ENCODE measurements around the gene ACAA1. TPM values are rescaled to one million over a fixed set of nuclear protein-coding genes. Genes with fewer than 3 reads are reported as not detected.

Gene ACAA1, protein sequence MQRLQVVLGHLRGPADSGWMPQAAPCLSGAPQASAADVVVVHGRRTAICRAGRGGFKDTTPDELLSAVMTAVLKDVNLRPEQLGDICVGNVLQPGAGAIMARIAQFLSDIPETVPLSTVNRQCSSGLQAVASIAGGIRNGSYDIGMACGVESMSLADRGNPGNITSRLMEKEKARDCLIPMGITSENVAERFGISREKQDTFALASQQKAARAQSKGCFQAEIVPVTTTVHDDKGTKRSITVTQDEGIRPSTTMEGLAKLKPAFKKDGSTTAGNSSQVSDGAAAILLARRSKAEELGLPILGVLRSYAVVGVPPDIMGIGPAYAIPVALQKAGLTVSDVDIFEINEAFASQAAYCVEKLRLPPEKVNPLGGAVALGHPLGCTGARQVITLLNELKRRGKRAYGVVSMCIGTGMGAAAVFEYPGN
- total RNA-seq (2022; extraction: Qiagen RNA extraction) = 40.2 to 49.9 TPM (median 47.3 TPM) in 5 replicates

DNA sequence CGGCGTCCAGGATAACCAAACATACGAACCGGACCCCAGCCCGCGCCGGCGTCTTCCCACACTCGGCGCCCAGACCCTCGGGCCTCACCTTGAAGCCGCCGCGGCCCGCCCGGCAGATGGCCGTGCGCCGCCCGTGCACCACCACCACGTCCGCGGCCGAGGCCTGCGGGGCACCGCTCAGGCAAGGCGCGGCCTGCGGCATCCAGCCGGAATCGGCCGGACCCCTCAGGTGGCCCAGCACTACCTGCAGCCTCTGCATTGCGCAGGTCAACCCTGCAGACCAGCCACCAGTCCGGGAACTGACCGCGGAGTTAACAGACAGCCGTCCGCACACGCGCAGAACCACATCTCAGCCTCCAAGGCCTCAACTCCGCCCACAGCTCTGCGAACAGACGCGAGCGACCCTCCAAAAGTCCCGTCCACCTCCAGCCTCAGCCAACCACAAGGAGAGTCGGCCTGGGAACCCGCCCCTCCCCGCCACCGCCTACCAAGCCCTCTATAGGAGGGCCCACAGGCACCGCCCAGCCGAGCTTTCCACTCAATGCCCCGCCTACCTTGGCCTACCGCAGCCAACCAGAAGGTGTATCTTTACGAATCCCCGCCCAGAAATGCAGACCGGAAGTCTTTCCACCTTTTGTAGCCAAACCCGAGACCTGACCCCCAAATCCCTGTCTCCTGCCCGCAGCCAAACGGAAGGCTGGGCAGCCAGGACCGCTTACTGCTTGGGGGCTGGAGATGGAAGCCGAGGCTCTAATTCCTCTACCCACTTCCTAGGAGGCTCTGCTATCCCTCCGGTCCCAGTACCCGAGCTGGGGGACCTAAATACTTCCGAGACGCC lies at the start of gene ACAA1:
ACAA1 (minus strand) TSS at position 351 of the 838 bp plus-strand sequence; CDS start at position 259, 92 bp downstream.

GRCh38 chr3:38164952-38165721 lies 28.2 kb upstream of the ACAA1 start, which contains the start of gene OXSR1:
Gene OXSR1 (plus strand): TSS chr3:38165537. CDS start chr3:38165877, 340 bp downstream.

GRCh38 chr3:38138349-38139190 lies 1.6 kb upstream of the ACAA1 start, which contains the start of gene MYD88:
Gene MYD88 (plus strand): TSS chr3:38138661. CDS start chr3:38138701, 40 bp downstream.

Other genes starting within 250 kb of the ACAA1 start
- gene VILL, start 146.3 kb downstream of the ACAA1 start, total RNA-seq (2022; extraction: Qiagen RNA extraction) = 0.06 to 0.26 TPM (median 0.12 TPM) in 4 of 5 replicates, not detected in the other
- gene PLCD1, start 107.5 kb downstream of the ACAA1 start, total RNA-seq (2022; extraction: Qiagen RNA extraction) = 3.3 to 4.6 TPM (median 4.1 TPM) in 5 replicates
- gene DLEC1, start 97.9 kb downstream of the ACAA1 start, total RNA-seq (2022; extraction: Qiagen RNA extraction) = 0.02 to 0.09 TPM (median 0.06 TPM) in 4 of 5 replicates, not detected in the other
- 21.7 to 24.3 TPM (median 23.2 TPM) in 5 replicates for gene MYD88, start 1.5 kb upstream of the ACAA1 start, total RNA-seq (2022; extraction: Qiagen RNA extraction)
- gene OXSR1, start 28.4 kb upstream of the ACAA1 start, total RNA-seq (2022; extraction: Qiagen RNA extraction) = 27.8 to 41.2 TPM (median 35.3 TPM) in 5 replicates
- gene SLC22A13, start 128.7 kb upstream of the ACAA1 start, total RNA-seq (2022; extraction: Qiagen RNA extraction) = 0.06 to 0.14 TPM (median 0.09 TPM) in 4 of 5 replicates, not detected in the other
- gene SLC22A14, start 145.2 kb upstream of the ACAA1 start, total RNA-seq (2022; extraction: Qiagen RNA extraction) = 0.03 to 0.05 TPM (median 0.05 TPM) in 3 of 5 replicates, not detected in the others
- gene XYLB, start 209.7 kb upstream of the ACAA1 start, total RNA-seq (2022; extraction: Qiagen RNA extraction) = 3.1 to 4.3 TPM (median 3.4 TPM) in 5 replicates